HEK293 (cell line): Measurements from ENCODE around the gene CRX.

Experiments used
- MEIS1 ChIP-seq: sonication (generic); formaldehyde crosslinking; IDR thresholded peaks from 2 replicates; pipeline ENCODE4 v1.8.1; 2022; ENCODE audit warnings: missing genetic modification reagents, mild to moderate bottlenecking, borderline replicate concordance
- SP2 ChIP-seq: fragments of 450-650 bp; formaldehyde crosslinking; IDR thresholded peaks from 2 replicates; pipeline ENCODE4 v1.5.1; 2016; ENCODE audit warnings: missing biosample characterization, missing genetic modification characterization
- TRIM28 ChIP-seq: IDR thresholded peaks from 2 replicates; pipeline ENCODE4 v1.6.1; 2011; ENCODE audit warnings: low read length, control low read depth, borderline replicate concordance
- YY1 ChIP-seq: fragments of 450-650 bp; formaldehyde crosslinking; IDR thresholded peaks from 2 replicates; pipeline ENCODE4 v1.5.1; 2018; ENCODE audit warnings: missing biosample characterization, missing genetic modification characterization
- ZBTB48 ChIP-seq: fragments of 450-650 bp; formaldehyde crosslinking; IDR thresholded peaks from 2 replicates; pipeline ENCODE4 v1.5.1; 2016; ENCODE audit warnings: missing biosample characterization, missing genetic modification characterization

- TF ChIP-seq ZBTB48 (tag by site-specific recombination) (no peak), MEIS1 (CRISPR knock-in tag) (no peak), TRIM28 (no peak), YY1 (tag by site-specific recombination) (no peak), SP2 (tag by site-specific recombination) (no peak)
These were observed 1.9 kb upstream of the CRX start for GRCh38 chr19:47819858-47820257.
